Measurements from ENCODE around the gene TGFBR1.
"Not testable (repeated sequence)": the region's sequence is repeated elsewhere in the genome, so short reads cannot be mapped to it uniquely, and the experiment has no call there.

Gene TGFBR1

DNA sequence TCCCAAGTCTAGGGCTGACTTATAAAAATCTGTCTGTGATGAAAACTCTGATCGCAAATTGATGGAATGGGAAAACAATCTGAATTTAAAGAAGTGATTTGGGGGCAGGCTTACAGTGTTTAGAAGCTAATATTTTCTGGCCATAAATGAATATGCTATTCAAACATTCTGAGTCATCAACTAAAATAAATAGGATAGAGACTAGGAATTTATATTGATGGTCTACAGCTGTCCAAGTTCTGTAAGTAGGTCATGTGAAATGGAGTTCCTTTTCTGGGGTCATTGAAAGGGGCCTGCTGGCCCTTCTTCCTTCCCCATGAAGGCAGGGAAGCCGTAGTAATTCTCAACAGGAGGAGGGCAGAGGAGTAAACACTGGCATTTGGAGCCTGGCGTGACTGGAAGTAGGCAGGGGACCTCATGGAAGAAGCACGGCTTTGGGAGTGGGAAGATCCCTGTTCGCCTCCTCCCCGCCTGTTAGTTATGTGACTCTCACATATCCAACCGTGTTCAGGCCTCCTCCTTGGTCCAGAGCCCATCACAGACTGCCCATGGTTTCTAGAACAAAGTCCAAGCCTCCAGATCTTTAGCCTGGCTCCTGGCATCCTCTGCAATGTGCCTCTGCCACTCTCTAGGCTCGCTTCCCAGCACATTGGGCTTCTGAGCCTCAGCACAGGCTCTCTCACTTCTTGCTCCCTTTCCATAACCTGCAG, 85.1 kb downstream of the TGFBR1 start:
- no peak for DNase-seq (ENCODE audit: low spot score)

DNA sequence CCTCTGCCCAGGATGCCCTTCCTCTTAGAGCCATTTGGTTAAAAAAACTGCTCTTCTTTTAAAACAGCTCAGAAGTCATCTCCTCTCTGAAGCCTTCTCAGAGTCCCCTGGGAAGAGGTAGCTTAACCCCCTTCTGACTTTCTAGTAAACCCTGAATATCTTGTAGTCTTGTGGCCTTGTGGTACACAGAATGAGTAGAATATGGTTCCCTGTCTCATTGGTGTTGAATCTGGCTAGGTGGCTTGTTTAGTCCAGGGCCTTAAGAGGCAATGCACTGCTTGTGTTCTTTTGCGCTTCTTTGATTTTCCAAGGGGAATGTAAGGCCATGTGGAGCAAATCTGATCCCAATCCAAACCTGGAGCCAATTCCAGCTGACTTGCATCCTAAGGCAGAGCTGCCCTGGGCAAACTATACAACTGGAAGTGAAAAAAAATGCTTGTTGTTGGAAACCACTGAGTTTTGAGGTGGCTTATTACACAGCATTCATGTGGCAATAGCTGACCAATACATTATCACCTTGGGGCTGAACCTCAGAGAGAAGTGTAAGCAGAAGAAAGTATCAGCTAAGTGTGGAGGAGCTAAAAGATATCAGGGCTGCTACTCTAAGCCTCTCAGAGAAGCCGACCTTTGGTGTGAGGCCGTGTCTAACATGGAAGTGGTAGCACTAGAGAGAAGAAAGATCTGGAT, 85.8 kb downstream of the TGFBR1 start:
- no peak for DNase-seq (ENCODE audit: low spot score)

DNA sequence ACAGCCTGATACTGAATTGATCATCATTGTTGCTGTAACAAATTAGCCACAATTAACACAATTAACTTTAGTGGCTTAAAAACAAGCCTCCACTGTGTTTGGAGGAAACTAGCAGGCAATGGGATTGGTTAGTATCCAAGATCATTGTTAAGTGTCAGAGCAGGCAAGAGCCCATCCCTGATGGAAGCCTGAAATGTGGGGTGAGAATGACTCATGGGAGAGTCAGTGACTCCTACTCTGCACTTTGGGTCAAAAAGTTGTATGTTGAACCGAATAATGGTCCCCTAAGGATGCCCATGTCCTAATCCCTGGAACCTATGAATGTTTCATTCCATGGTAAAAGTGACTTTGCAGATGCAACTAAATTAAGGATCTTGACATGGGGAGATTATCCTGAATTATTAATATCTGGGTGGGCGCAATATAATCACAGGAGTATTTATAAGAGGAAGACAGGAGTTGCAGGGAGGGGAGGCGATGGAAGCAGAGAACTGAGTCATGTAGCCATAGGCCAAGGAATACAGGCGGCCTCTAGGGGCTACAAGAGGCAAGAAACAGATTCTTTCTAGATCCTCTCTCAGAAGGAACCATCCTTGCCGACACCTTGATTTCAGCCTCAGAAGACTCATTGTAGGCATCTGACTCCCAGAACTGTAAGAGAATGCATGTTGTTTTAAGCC, 88.0 kb downstream of the TGFBR1 start:
- DNase-seq (ENCODE audit: low spot score): no peak

DNA sequence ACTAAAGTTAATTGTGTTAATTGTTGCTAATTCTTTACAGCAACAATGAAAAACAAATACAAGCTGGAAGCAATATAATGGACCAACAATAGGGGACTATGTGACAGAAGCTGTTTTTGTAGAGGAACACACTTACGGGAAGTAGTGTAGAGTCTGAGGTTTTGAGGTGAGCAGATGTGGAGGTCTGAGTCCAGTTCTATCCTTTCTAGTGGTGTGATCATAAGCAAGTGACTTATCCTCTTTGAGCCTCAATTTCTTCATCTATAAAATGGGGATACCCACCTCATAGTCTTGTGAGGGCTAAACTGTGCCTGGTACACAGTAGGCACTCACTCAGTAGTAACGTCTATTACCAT, 88.5 kb downstream of the TGFBR1 start:
- DNase-seq (ENCODE audit: low spot score): no peak

DNA sequence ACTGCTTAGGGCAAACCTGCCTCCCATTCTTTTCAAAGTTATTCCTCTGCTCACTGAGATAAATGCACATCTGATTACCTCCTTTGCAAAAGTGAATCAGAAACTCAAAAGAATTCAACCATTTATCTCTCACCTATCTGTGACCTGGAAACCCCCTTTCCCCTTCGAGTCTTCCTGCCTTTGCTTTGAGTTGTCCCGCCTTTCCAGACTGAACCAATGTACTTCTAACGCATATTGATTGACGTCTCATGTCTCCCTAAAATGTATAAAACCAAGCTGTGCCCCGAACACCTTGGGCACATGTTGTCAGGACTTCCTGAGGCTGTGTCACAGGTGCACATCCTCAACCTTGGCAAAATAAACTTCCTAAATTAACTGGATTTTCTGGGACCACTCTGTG, 91.6 kb downstream of the TGFBR1 start:
- DNase-seq (ENCODE audit: low spot score): not testable (repeated sequence)

GRCh38 chr9:99197124-99197630, 92.3 kb downstream of the TGFBR1 start:
- DNase-seq (ENCODE audit: low spot score): no peak

- DNase-seq (ENCODE audit: low spot score): no peak
These were observed 93.1 kb downstream of the TGFBR1 start for GRCh38 chr9:99197987-99198386.

DNA sequence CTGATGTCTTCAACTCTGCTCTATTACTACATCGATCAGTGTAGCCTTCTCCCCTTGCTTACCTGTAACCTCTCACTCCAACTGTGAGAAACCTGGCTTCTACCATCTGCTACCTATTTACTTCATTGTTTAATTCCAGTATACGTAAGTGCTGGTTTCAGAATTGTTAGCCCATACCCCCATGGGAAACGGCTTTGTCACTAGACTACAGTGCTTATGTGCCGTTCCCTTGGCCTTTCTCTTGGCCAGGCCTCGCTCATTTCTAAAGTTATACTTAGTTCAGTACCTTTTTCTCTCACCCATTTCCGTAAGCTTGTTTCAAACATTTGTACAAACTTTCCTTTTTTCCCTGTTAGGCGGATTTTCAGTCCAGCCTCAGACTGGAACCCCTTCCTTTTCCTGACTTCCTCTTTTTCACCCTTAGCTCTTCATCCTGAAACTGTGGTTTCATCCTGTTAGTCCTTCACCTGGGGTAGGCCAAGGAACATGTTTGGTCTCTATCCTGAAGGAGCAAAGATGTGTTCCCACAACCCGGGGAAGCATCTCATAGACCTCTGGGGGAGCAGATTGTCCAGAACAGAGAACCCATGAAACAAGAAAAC, 95.1 kb downstream of the TGFBR1 start:
- DNase-seq (ENCODE audit: low spot score): no peak

- DNase-seq (ENCODE audit: low spot score): no peak
These were observed 96.7 kb downstream of the TGFBR1 start for GRCh38 chr9:99201603-99202002.

All from CD4-positive, alpha-beta T cell treated with Interleukin-15 for 4 hours (primary cell).